ENCODE data around the gene OR1K1. TPM values are rescaled to one million over a fixed set of nuclear protein-coding genes. Genes with fewer than 3 reads are reported as not detected.
A peak's percentile ranks its signal among the peaks of the same experiment; 100 is the strongest.

Gene OR1K1
- polyA plus RNA-seq, 1 experiment = not detected

GRCh38 chr9:122777935-122778627, 21.8 kb upstream of the OR1K1 start:
- POLR2A ChIA-PET = interaction anchor here (0.6 kb wide), 2 partner anchors 205 to 459 kb away, joined by 3 to 9 read pairs; no protein-coding TSS in a partner anchor
- no peaks in the 10 kb centered on the region for H3K9me3 ChIP-seq (ENCODE audit: control insufficient read depth, insufficient read depth, low read length)
- CTCF ChIA-PET = interaction anchor here (1.5 to 1.6 kb wide), 3 partner anchors 32 to 313 kb away, joined by 3 to 6 read pairs (median 4); no protein-coding TSS in a partner anchor
- no peak overlapping the region for H3K4me3 ChIP-seq (ENCODE audit: low read depth, low read length)
- H3K27ac ChIP-seq (ENCODE audit: low read depth, low read length) = no peak overlapping the region
- H3K27me3 ChIP-seq (ENCODE audit: control insufficient read depth, insufficient read depth, low read length) = no peaks in the 10 kb centered on the region
- TF ChIP-seq, protein P1, sequence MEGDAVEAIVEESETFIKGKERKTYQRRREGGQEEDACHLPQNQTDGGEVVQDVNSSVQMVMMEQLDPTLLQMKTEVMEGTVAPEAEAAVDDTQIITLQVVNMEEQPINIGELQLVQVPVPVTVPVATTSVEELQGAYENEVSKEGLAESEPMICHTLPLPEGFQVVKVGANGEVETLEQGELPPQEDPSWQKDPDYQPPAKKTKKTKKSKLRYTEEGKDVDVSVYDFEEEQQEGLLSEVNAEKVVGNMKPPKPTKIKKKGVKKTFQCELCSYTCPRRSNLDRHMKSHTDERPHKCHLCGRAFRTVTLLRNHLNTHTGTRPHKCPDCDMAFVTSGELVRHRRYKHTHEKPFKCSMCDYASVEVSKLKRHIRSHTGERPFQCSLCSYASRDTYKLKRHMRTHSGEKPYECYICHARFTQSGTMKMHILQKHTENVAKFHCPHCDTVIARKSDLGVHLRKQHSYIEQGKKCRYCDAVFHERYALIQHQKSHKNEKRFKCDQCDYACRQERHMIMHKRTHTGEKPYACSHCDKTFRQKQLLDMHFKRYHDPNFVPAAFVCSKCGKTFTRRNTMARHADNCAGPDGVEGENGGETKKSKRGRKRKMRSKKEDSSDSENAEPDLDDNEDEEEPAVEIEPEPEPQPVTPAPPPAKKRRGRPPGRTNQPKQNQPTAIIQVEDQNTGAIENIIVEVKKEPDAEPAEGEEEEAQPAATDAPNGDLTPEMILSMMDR (IDR thresholded peaks at IDR 0.05; ENCODE audit: low read depth, low read length) = no peak
- peak; percentile 68 for DNase-seq (ENCODE audit: low read depth, low spot score)

GRCh38 chr9:122779181-122779580, 20.7 kb upstream of the OR1K1 start:
- no peak for DNase-seq (ENCODE audit: low read depth, low spot score)
- Histone ChIP-seq H3K27me3 (ENCODE audit: control insufficient read depth, insufficient read depth, low read length) (no peaks in the 10 kb centered on the region), H3K9me3 (ENCODE audit: control insufficient read depth, insufficient read depth, low read length) (no peaks in the 10 kb centered on the region), H3K27ac (ENCODE audit: low read depth, low read length) (no peak overlapping the region), H3K4me3 (ENCODE audit: low read depth, low read length) (no peak overlapping the region)
- TF ChIP-seq, protein P1 (IDR thresholded peaks at IDR 0.05; ENCODE audit: low read depth, low read length) = no peak
- ChIA-PET POLR2A (no interaction called here), CTCF (interaction anchor here (1.6 kb wide), 2 partner anchors 280 to 314 kb away, joined by 4 to 6 read pairs; no protein-coding TSS in a partner anchor)

DNA sequence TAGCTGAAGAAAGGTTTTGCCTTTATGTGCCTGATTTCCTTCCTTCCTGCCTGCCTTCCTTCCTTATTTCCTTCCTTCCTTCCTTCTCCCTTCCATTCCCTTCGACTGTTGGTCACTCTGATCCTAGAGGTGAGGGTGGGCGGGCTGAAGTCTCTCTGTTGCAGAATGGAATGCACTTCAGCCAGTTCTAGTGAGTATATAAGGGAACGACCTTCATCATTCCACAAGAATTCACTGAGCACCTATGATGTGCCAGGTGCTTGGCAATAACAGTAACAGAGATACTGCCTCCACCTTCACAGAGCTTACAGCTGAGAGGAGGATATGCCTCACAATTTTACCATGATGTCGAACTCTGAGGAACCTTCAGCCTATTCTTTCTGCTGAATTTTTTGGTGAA, 19.9 kb upstream of the OR1K1 start:
- Histone ChIP-seq H3K27ac (ENCODE audit: low read depth, low read length) (no peak overlapping the region), H3K9me3 (ENCODE audit: control insufficient read depth, insufficient read depth, low read length) (no peaks in the 10 kb centered on the region), H3K27me3 (ENCODE audit: control insufficient read depth, insufficient read depth, low read length) (no peaks in the 10 kb centered on the region), H3K4me3 (ENCODE audit: low read depth, low read length) (no peak overlapping the region)
- DNase-seq (ENCODE audit: low read depth, low spot score) = no peak
- ChIA-PET POLR2A (no interaction called here), CTCF (interaction anchor here (0.8 kb wide), 1 partner anchor 281 kb away, joined by 3 read pairs; no protein-coding TSS in a partner anchor)
- TF ChIP-seq, protein P1 (IDR thresholded peaks at IDR 0.05; ENCODE audit: low read depth, low read length) = no peak

DNA sequence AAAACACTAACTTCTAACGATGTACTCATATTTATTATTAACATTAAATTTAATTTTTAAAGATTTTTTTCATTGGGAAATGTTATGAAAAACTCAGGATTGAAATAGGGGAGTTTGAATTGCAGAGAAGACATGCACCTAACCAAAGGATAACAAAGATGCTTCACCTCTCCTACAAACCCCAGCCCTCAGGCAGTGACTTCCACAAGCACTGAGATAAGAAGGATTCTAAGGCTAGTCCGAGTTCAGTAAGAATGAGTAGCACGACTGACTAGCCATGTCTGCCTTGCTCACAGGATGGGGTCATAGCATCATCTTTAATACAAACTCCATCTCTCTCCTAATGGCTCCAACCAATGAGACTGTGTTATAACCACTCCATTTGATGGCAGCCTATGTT, 18.3 kb upstream of the OR1K1 start:
- ChIA-PET POLR2A (no interaction called here), CTCF (no interaction called here)
- no peak overlapping the region for H3K27ac ChIP-seq (ENCODE audit: low read depth, low read length)
- H3K27me3 ChIP-seq (ENCODE audit: control insufficient read depth, insufficient read depth, low read length) = no peaks in the 10 kb centered on the region
- TF ChIP-seq, protein P1 (IDR thresholded peaks at IDR 0.05; ENCODE audit: low read depth, low read length) = no peak
- no peak for DNase-seq (ENCODE audit: low read depth, low spot score)
- no peaks in the 10 kb centered on the region for H3K9me3 ChIP-seq (ENCODE audit: control insufficient read depth, insufficient read depth, low read length)
- H3K4me3 ChIP-seq (ENCODE audit: low read depth, low read length) = no peak overlapping the region

DNA sequence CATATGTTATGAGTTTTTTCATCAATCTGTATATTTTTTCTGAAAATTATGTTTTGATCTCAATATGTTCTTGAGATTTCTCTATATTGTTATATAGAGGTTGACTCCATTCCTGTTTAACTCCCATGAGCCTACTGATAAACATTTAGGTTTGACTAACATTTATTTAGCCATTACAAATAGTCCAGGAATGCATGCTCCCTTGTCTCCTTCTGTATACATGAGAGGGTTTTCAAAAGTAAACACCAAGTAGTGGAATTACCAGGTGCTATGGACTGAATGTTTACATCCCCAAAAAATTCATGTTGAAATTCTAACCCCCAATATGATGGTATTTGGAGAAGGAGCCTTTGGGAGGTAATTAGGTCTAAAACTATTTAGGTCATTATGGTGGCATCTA, 14.7 kb upstream of the OR1K1 start:
- H3K4me3 ChIP-seq (ENCODE audit: low read depth, low read length) = no peak overlapping the region
- TF ChIP-seq, protein P1 (IDR thresholded peaks at IDR 0.05; ENCODE audit: low read depth, low read length) = no peak
- POLR2A ChIA-PET = interaction anchor here (0.9 kb wide), 1 partner anchor 340 kb away, joined by 3 read pairs; no protein-coding TSS in a partner anchor
- H3K9me3 ChIP-seq (ENCODE audit: control insufficient read depth, insufficient read depth, low read length) = peaks cover 8% of the 10 kb centered on the region; the same call in 1 of the 2 replicates
- DNase-seq (ENCODE audit: low read depth, low spot score) = peak; percentile 50
- H3K27me3 ChIP-seq (ENCODE audit: control insufficient read depth, insufficient read depth, low read length) = no peaks in the 10 kb centered on the region
- CTCF ChIA-PET = interaction anchor here (1.4 to 1.5 kb wide), 2 partner anchors 10 to 287 kb away, joined by 3 to 4 read pairs; no protein-coding TSS in a partner anchor
- no peak overlapping the region for H3K27ac ChIP-seq (ENCODE audit: low read depth, low read length)
